Fibroblast of the aortic adventitia (primary cell): ENCODE data around the gene RSF1. TPM values are rescaled to one million over a fixed set of nuclear protein-coding genes. Genes with fewer than 3 reads are reported as not detected.

Experiments used
- DNase-seq: peaks from one replicate; pipeline ENCODE4 v3.0.0-alpha.2; 2010; ENCODE audit warnings: low read depth
- H3K4me3 ChIP-seq: 2 replicates; pipeline ENCODE4 v1.5.1; 2011; ENCODE audit warnings: low read depth, mild to moderate bottlenecking, control low read depth, low read length, moderate library complexity
- CTCF ChIP-seq: IDR thresholded peaks from 2 replicates; pipeline ENCODE4 v1.5.1; 2011; ENCODE audit warnings: mild to moderate bottlenecking, low read length, control low read depth, inconsistent platforms; ENCODE audit not compliant: insufficient read depth
- total RNA-seq: library from RNA; depleted of rRNA; stranded (reverse); fragments of >200 nt; gene quantifications from 2 replicates; pipeline ENCODE4 v1.2.3, GENCODE V29; 2012; ENCODE audit warnings: low replicate concordance

RSF1 gene
- total RNA-seq, 1 donor: 44.5 TPM

- no peak for TF ChIP-seq CTCF
- peak; percentile 65 for DNase-seq
- no peak overlapping the region for H3K4me3 ChIP-seq
Observed at GRCh38 chr11:77658213-77659013, 162.1 kb downstream of the RSF1 start.

DNA sequence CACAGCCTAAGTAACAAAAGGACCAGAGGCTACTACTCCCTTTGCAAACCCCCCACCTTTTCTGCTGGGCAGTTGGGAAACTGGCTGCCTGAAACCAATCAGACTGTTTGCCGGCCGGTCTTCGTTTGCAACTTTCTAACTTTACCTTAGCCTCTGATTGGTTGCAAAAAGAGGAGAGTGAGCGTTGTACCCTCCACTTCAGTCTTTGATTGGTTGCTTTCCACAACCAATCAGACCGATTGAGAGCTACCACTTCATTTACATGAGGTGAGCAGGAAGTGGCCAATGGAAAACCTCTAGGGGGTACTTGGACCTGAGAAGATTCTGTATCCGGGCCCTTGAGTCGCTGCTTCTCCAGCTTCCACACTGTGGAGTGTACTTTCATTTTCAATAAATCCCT is 164.2 kb downstream of the RSF1 start:
- no peak for TF ChIP-seq CTCF
- no peak for DNase-seq
- no peak overlapping the region for H3K4me3 ChIP-seq

DNA sequence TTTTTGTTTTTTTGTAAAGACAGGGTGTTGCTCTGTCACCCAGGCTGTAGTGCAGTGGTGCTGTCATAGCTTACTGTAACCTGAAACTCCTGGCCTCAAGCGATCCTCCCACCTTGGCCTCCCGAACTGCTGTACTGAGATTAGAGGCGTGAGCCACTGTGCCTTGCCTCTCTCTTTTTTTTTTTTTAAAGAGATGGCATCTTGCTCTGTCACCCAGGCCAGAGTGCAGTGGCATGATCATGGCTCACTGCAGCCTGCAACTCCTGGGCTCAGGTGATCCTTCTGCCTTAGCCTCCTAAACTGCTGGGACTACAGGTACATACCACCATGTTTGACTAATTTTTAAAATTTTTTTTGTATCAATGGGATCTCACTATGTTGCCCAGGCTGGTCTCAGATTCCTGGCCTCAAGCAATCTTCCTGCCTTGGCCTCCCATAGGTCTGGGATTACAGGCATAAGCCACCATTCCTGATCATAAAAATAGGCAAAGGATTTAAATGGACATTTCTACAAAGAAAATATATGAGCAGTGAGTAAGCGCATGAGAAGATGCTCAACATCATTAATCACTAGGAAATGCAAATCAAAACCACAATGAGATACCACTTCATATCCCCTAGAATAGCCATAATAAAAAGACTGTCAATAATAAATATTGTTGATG is 165.6 kb downstream of the RSF1 start:
- no peak for DNase-seq
- no peak for TF ChIP-seq CTCF

DNA sequence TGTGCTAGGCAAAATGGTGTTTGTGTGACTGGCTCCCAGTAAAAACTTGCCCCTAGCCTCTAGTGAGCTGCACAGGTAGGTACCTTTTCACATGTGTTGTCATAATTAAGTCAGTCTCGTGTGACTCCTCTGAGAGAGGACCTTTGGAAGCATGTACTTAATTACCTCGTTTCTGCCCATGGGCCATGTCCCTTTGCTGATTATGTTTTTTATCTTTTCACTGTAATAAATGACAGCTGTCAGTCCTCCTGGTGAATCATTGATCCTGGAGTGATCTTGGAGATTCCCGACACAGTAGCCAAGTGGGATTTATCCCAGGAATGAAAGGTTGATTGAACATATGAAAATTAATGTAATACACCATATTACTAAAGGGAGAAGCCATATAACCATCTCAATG is 170.4 kb downstream of the RSF1 start:
- DNase-seq: no peak
- no peak overlapping the region for H3K4me3 ChIP-seq
- TF ChIP-seq CTCF: no peak

More for the DNA sequence above, 165.6 kb downstream of the RSF1 start:
- no peak overlapping the region for H3K4me3 ChIP-seq

DNA sequence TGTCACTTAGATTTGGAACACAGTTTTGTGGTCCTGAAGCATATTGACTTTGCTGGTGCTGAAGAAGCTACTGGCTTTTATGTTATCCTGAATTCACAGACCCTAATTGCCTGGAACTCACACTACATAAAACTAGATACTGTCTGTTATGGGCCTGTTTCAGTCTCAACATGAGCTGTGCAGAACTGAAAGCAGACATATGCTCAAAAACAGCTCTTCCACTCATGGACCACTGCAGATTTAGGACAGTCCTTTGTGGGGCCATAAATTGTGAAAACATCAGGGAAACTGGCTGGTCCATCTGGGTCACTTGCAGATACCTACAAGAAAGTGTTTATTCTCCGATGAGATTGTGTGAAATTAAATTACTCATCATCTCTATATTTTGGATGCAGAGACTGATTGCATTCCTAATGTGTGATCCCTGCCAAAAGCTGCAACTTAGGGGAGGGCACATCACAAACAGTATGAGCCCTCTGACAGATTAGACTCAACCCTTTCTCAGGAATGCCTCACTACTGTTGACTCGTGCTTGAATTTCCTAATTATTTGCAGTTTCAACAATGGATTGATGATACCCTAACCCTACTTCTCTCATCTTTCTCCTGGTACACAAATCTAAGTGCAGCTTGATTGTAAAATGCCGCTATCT is 172.7 kb downstream of the RSF1 start:
- DNase-seq: peak; percentile 32
- no peak for TF ChIP-seq CTCF
- no peak overlapping the region for H3K4me3 ChIP-seq

DNA sequence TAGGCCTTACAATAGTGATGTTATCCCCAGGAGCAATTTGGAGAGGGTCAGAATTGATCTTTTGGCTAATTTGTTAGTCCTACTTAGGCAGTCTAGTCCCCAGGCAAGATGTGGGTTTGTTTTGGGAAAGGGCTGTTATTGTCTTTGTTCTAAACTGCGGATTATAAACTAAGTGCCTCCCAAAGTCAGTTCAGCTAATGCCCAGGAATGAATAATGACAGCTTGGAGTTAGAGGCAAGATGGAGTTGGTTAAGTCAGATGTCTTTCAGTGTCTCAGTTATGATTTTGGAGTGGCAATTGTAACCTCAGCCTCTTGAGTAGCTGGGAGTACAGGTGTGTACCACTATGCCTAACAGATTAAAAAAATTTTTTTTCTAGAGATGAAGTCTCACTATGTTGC is 175.6 kb downstream of the RSF1 start:
- no peak overlapping the region for H3K4me3 ChIP-seq
- TF ChIP-seq CTCF: no peak
- no peak for DNase-seq
